ENCODE results near the gene MLKL.

The MLKL gene

GRCh38 chr16:74650966-74651567 lies 49.6 kb downstream of the MLKL start:
- DNase-seq (ENCODE audit: low read depth, low spot score): no peak
- no peak overlapping the region for H3K9ac ChIP-seq (ENCODE audit: insufficient read length, low read depth)
- H3K36me3 ChIP-seq (ENCODE audit: insufficient read depth, insufficient read length, low read length): peaks cover 96% of the 10 kb centered on the region
- H3K27me3 ChIP-seq (ENCODE audit: insufficient read depth, insufficient read length): no peaks in the 10 kb centered on the region
- TF ChIP-seq SUZ12 (IDR thresholded peaks at IDR 0.05; ENCODE audit: extremely low read depth, insufficient read depth, insufficient read length): no peak
- no peaks in the 10 kb centered on the region for H3K4me1 ChIP-seq (ENCODE audit: insufficient read depth, insufficient read length)
- no peaks in the 10 kb centered on the region for H3K9me3 ChIP-seq (ENCODE audit: insufficient read depth, low read length)
- H3K4me3 ChIP-seq (ENCODE audit: insufficient read length, low read depth): no peak overlapping the region

DNA sequence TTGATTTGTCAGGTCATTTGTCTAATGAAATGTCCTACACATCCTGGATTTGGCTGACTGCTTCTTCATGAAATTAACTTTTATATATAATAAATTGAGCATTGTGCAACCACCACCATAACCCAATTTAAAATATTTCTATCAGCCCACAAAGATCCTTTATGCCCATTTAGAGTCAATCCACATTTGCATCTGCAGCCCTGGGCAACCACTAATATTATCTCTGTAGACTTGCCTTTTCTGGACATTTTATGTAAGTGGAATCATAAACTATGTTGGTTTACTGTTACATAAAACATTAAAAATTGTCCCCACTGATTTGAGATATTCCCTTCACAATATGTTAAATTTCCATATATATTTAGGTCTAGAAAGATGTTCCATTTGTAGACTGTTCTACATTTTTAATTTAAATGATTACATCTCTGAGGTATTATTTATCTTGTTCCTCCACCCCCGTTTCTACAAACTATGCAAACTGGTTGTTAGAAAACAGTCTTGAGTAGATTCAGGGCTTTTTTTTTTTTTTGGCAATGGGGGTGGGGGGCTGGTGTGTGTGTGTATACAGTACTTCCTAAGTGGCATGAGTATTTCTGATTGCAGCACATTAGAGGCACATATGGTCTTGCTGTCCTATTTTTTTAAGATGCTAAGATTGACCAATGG lies 50.7 kb downstream of the MLKL start:
- Histone ChIP-seq H3K4me3 (ENCODE audit: insufficient read length, low read depth) (no peak overlapping the region), H3K36me3 (ENCODE audit: insufficient read depth, insufficient read length, low read length) (peaks cover 96% of the 10 kb centered on the region), H3K9ac (ENCODE audit: insufficient read length, low read depth) (no peak overlapping the region), H3K27me3 (ENCODE audit: insufficient read depth, insufficient read length) (no peaks in the 10 kb centered on the region), H3K4me1 (ENCODE audit: insufficient read depth, insufficient read length) (no peaks in the 10 kb centered on the region), H3K9me3 (ENCODE audit: insufficient read depth, low read length) (no peaks in the 10 kb centered on the region)
- no peak for DNase-seq (ENCODE audit: low read depth, low spot score)
- no peak for TF ChIP-seq ZNF274 (IDR thresholded peaks at IDR 0.05; ENCODE audit: low read depth, low read length)

DNA sequence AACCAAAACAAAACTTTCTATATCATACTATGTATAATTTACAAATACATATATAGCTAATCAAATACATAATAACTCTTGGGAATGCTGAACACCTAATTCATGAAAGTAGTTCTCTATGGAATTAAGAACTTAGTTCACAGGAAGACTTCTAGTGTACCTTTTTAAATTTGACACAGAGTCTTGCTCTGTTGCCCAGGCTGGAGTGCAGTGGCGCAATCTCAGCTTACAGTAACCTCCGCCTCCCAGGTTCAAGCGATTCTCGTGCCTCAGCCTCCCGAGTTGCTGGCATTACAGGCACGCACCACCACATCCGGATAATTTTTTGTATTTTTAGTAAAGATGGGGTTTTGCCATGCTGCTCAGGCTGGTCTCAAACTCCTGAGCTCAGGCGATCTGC lies 58.7 kb downstream of the MLKL start:
- TF ChIP-seq SUZ12 (IDR thresholded peaks at IDR 0.05; ENCODE audit: extremely low read depth, insufficient read depth, insufficient read length) (no peak), ZNF274 (IDR thresholded peaks at IDR 0.05; ENCODE audit: low read depth, low read length) (no peak), YY1 (IDR thresholded peaks at IDR 0.05; ENCODE audit: insufficient read depth, insufficient read length) (no peak)
- no peak overlapping the region for H3K4me3 ChIP-seq (ENCODE audit: insufficient read length, low read depth)
- no peak for DNase-seq (ENCODE audit: low read depth, low spot score)
- H3K9ac ChIP-seq (ENCODE audit: insufficient read length, low read depth): no peak overlapping the region
- peaks cover 88% of the 10 kb centered on the region for H3K36me3 ChIP-seq (ENCODE audit: insufficient read depth, insufficient read length, low read length)
- no peaks in the 10 kb centered on the region for H3K4me1 ChIP-seq (ENCODE audit: insufficient read depth, insufficient read length)
- H3K27me3 ChIP-seq (ENCODE audit: insufficient read depth, insufficient read length): no peaks in the 10 kb centered on the region
- no peaks in the 10 kb centered on the region for H3K9me3 ChIP-seq (ENCODE audit: insufficient read depth, low read length)

DNA sequence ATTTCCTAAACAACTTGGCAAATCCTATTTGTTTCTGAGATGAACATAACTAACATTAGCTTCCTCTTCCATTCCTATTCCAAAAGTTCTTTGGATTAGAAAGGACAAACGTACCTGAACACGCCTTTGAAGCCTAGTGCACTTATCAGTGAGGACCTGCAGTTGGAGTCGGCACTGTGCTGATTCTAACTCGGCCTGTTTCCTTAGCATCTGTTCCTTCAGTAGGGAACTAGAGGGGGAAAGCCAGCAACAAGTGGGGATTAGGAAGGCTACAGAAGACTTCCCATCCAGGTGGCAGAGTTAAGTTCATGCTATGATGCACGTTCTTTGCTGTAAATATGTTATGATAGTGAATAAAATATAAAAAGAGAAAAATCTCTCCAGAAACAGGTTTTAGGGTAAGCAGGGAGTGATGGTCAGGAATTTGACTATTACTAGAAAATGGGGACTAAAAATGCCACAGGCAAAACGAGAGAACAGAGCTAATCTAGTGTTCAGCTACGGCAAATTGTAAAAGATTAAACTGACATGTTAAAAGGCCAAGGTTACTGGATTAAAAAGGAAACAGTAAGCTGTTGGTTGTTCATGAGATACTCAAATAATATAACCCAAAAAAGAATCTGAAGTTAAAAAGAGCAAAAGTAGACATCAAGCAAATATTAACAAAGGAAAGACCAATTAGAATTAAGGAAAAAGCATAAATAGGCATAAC lies 62.8 kb downstream of the MLKL start:
- TF ChIP-seq ZNF274 (IDR thresholded peaks at IDR 0.05; ENCODE audit: low read depth, low read length) (no peak), YY1 (IDR thresholded peaks at IDR 0.05; ENCODE audit: insufficient read depth, insufficient read length) (no peak), SUZ12 (IDR thresholded peaks at IDR 0.05; ENCODE audit: extremely low read depth, insufficient read depth, insufficient read length) (no peak)
- no peak overlapping the region for H3K9ac ChIP-seq (ENCODE audit: insufficient read length, low read depth)
- no peaks in the 10 kb centered on the region for H3K9me3 ChIP-seq (ENCODE audit: insufficient read depth, low read length)
- peaks cover 93% of the 10 kb centered on the region for H3K36me3 ChIP-seq (ENCODE audit: insufficient read depth, insufficient read length, low read length)
- no peak for DNase-seq (ENCODE audit: low read depth, low spot score)
- no peak overlapping the region for H3K4me3 ChIP-seq (ENCODE audit: insufficient read length, low read depth)
- H3K4me1 ChIP-seq (ENCODE audit: insufficient read depth, insufficient read length): no peaks in the 10 kb centered on the region
- H3K27me3 ChIP-seq (ENCODE audit: insufficient read depth, insufficient read length): no peaks in the 10 kb centered on the region

- TF ChIP-seq YY1 (IDR thresholded peaks at IDR 0.05; ENCODE audit: insufficient read depth, insufficient read length) (no peak), ZNF274 (IDR thresholded peaks at IDR 0.05; ENCODE audit: low read depth, low read length) (no peak), SUZ12 (IDR thresholded peaks at IDR 0.05; ENCODE audit: extremely low read depth, insufficient read depth, insufficient read length) (no peak)
Observed at GRCh38 chr16:74635303-74635702, 65.4 kb downstream of the MLKL start.

GRCh38 chr16:74633686-74634085 lies 67.0 kb downstream of the MLKL start:
- H3K27me3 ChIP-seq (ENCODE audit: insufficient read depth, insufficient read length): no peaks in the 10 kb centered on the region
- no peak for DNase-seq (ENCODE audit: low read depth, low spot score)
- no peak overlapping the region for H3K4me3 ChIP-seq (ENCODE audit: insufficient read length, low read depth)
- no peak for TF ChIP-seq SUZ12 (IDR thresholded peaks at IDR 0.05; ENCODE audit: extremely low read depth, insufficient read depth, insufficient read length)
- TF ChIP-seq ZNF274 (IDR thresholded peaks at IDR 0.05; ENCODE audit: low read depth, low read length): no peak
- TF ChIP-seq YY1 (IDR thresholded peaks at IDR 0.05; ENCODE audit: insufficient read depth, insufficient read length): no peak
- H3K36me3 ChIP-seq (ENCODE audit: insufficient read depth, insufficient read length, low read length): peaks cover 96% of the 10 kb centered on the region
- no peak overlapping the region for H3K9ac ChIP-seq (ENCODE audit: insufficient read length, low read depth)
- H3K9me3 ChIP-seq (ENCODE audit: insufficient read depth, low read length): no peaks in the 10 kb centered on the region
- H3K4me1 ChIP-seq (ENCODE audit: insufficient read depth, insufficient read length): no peaks in the 10 kb centered on the region

More at GRCh38 chr16:74635303-74635702, 65.4 kb downstream of the MLKL start:
- Histone ChIP-seq H3K36me3 (ENCODE audit: insufficient read depth, insufficient read length, low read length) (peaks cover 94% of the 10 kb centered on the region), H3K4me1 (ENCODE audit: insufficient read depth, insufficient read length) (no peaks in the 10 kb centered on the region), H3K4me3 (ENCODE audit: insufficient read length, low read depth) (no peak overlapping the region), H3K9me3 (ENCODE audit: insufficient read depth, low read length) (no peaks in the 10 kb centered on the region), H3K27me3 (ENCODE audit: insufficient read depth, insufficient read length) (no peaks in the 10 kb centered on the region), H3K9ac (ENCODE audit: insufficient read length, low read depth) (no peak overlapping the region)
- no peak for DNase-seq (ENCODE audit: low read depth, low spot score)

GRCh38 chr16:74627506-74628220 lies 73.0 kb downstream of the MLKL start:
- H3K4me3 ChIP-seq (ENCODE audit: insufficient read length, low read depth): no peak overlapping the region
- DNase-seq (ENCODE audit: low read depth, low spot score): no peak
- H3K9me3 ChIP-seq (ENCODE audit: insufficient read depth, low read length): no peaks in the 10 kb centered on the region
- no peak overlapping the region for H3K9ac ChIP-seq (ENCODE audit: insufficient read length, low read depth)
- peaks cover 95% of the 10 kb centered on the region for H3K36me3 ChIP-seq (ENCODE audit: insufficient read depth, insufficient read length, low read length)
- no peaks in the 10 kb centered on the region for H3K4me1 ChIP-seq (ENCODE audit: insufficient read depth, insufficient read length)
- TF ChIP-seq ZNF274 (IDR thresholded peaks at IDR 0.05; ENCODE audit: low read depth, low read length) (no peak), YY1 (IDR thresholded peaks at IDR 0.05; ENCODE audit: insufficient read depth, insufficient read length) (no peak), SUZ12 (IDR thresholded peaks at IDR 0.05; ENCODE audit: extremely low read depth, insufficient read depth, insufficient read length) (no peak)
- H3K27me3 ChIP-seq (ENCODE audit: insufficient read depth, insufficient read length): no peaks in the 10 kb centered on the region
